Lower lobe of right lung (tissue), 2 donors: ENCODE results near the gene MEN1. TPM values are rescaled to one million over a fixed set of nuclear protein-coding genes. Genes with fewer than 3 reads are reported as not detected.
"Not testable (repeated sequence)": the region's sequence is repeated elsewhere in the genome, so short reads cannot be mapped to it uniquely, and the experiment has no call there.

Experiments
- ATAC-seq, 2 donors: fragments of 200-7000 bp; cut with Tn5 transposase; one replicate each; pipeline ENCODE4 v1.9.1; 2020 to 2022; ENCODE audit warnings: mild to moderate bottlenecking in 2 of 2, moderate library complexity in 2 of 2
- DNase-seq: peaks from one replicate; pipeline ENCODE4 v3.0.0-alpha.2; 2020
- H3K27ac ChIP-seq: fragments of 200-600 bp; one replicate; pipeline ENCODE4 v1.8.0; 2022
- H3K27me3 ChIP-seq: fragments of 200-600 bp; one replicate; pipeline ENCODE4 v1.8.0; 2022; ENCODE audit warnings: low read depth
- H3K36me3 ChIP-seq: fragments of 200-600 bp; one replicate; pipeline ENCODE4 v1.8.0; 2022; ENCODE audit warnings: mild to moderate bottlenecking
- H3K4me1 ChIP-seq: fragments of 200-600 bp; one replicate; pipeline ENCODE4 v1.8.0; 2022
- H3K4me3 ChIP-seq: fragments of 200-600 bp; one replicate; pipeline ENCODE4 v1.8.0; 2022; ENCODE audit warnings: mild to moderate bottlenecking
- H3K9me3 ChIP-seq: fragments of 200-600 bp; one replicate; pipeline ENCODE4 v1.8.0; 2022
- CTCF ChIP-seq: fragments of 200-600 bp; IDR thresholded peaks from one replicate; pipeline ENCODE4 v1.8.0; 2022; ENCODE audit warnings: antibody characterized with exemption, mild to moderate bottlenecking
- intact Hi-C: fragments of 100-400 bp; cut with DNase I; formaldehyde crosslinking; loops from one replicate; pipeline ENCODE4 v1.11.0; 2022
- total RNA-seq: library from RNA; stranded (reverse); fragmentation: NEBNext Ultra II Directional; extraction: Animal tissue kit (Norgen Biotek cat#: 25700); gene quantifications from one replicate; pipeline ENCODE4 v1.2.1, GENCODE V29; 2021
- donor health status: DM: no; HTN: yes; CAD: no; lungs with severe emphysema.

The MEN1 gene
- total RNA-seq, 1 donor from 2014 or later = 22.7 TPM

DNA sequence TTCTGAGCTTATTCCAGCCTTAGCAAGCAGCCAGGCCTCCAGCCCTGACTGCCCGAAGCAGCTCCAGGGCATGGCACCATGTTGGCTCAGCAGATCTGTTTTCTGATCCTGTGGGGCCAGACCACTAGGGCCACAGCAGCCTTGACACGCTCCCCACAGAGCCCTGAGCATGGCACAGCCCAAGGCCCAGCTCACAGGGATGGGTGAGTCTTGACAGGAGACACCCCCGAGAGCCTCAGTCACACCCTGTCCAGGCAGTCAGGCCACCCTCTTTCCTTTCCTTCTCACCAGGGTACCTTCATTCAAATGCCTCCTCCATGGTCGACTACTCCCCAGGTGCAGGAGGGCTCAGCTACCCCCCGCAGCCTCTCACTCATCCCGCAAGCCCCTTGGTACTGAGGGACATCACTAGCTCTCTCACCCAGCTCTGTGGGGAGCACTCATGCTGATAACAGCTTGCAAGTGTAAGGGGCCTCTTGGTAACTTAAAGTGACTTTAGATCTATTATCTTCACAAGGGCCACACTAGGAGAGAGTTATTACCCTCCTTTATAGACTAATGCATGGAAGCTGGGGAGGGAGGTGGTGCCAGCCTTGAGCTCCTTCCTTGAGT lies 38.0 kb upstream of the MEN1 start:
- peaks cover 78% of the 10 kb centered on the region for H3K4me1 ChIP-seq
- H3K27ac ChIP-seq = peak overlapping the region; percentile 48
- DNase-seq (no peak), ATAC-seq (no peak)
- peaks cover 1% of the 10 kb centered on the region for H3K36me3 ChIP-seq
- H3K4me3 ChIP-seq = no peak overlapping the region
- H3K27me3 ChIP-seq = no peaks in the 10 kb centered on the region
- intact Hi-C loops = no loop called here
- no peak for TF ChIP-seq CTCF
- H3K9me3 ChIP-seq = no peaks in the 10 kb centered on the region

DNA sequence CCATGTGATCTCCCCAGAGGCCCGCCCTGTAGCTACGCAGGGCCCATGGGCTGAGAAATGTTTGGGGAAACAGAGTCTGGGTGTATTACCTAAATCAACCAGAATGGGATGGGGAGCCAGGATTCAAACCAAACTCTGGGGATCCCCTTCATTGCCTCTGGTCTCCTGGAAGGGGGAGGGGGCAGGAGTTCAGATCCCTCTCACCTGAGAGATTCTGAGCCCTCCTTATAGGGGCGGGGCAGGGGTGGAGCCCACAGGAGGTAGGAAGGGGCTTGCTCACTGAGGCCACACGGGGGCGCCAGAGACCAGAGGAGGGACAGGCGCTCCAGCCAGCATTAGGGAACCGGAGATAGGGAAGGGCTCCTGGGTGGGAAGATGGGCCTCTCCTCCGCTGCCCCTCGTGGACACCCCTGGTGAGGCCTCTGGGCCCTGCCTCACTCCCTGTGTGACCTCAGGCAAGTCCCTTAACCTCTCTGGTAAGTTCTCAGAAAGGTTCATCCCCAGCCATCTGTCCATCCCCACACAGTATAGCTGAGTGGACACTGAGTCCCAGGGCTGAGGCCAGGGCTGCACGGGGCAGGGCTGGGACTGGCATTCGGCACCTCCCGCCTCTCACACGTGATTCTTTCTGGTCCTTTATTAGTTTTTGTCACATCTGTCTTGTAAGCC lies 36.8 kb upstream of the MEN1 start:
- Histone ChIP-seq H3K27ac (no peak overlapping the region), H3K4me1 (peaks cover 74% of the 10 kb centered on the region), H3K9me3 (no peaks in the 10 kb centered on the region), H3K4me3 (no peak overlapping the region), H3K27me3 (no peaks in the 10 kb centered on the region), H3K36me3 (no peaks in the 10 kb centered on the region)
- TF ChIP-seq CTCF = peak; percentile 98
- peak; percentile 94 for DNase-seq
- intact Hi-C loops = no loop called here
- ATAC-seq = peak; percentile 76 to 82

DNA sequence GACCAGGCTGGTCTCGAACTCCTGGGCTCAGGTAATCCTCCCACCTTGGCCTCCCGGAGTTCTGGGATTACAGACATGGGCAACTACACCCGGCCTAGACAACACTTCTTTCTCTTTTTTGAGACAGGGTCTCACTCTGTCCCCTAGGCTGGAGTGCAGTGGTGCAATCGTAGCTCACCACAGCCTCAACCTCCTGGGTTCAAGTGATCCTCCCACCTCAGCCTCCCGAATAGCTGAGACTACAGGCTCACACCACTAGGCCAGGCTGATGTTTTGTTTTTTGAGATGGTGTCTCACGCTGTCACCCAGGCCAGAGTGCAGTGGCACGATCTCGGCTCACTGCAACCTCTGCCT lies 35.4 kb upstream of the MEN1 start:
- H3K27me3 ChIP-seq, H3K4me3 ChIP-seq, intact Hi-C loops, DNase-seq, H3K9me3 ChIP-seq, ATAC-seq, H3K36me3 ChIP-seq: not testable (repeated sequence)
- peak overlapping the region; percentile 67 for H3K27ac ChIP-seq
- peaks cover 61% of the 10 kb centered on the region for H3K4me1 ChIP-seq

DNA sequence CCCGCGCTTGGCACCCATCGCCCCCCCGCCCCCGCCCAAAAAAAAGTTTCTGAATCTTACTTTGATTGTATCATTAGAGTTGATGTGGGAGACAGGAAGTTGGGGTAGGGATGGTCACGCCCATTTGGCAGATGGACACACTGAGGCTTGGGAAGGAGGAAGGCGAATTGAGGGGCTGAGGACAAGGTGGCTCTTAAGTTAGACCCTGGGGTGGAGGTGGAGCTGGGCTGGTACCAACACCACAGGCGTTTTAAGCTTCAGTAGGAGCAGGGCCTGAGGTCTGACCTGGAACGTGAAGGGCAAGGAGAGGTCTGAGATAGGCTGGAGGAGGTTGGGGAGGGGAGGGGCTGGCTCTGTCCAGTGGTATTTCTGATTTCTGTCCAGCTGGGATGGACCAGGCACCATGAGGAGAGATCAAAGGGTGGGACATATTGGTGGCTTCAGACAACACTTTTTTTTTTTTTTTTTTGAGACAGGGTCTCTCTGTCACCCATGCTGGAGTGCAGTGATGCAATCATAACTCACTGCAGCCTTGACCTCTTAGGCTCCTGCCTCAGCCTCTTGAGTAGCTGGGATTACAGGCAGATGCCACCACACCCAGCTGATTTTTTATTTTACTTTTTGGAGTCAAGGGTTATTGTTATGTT lies 34.9 kb upstream of the MEN1 start:
- Histone ChIP-seq H3K36me3 (no peaks in the 10 kb centered on the region), H3K4me1 (peaks cover 56% of the 10 kb centered on the region), H3K27me3 (no peaks in the 10 kb centered on the region), H3K9me3 (no peaks in the 10 kb centered on the region), H3K4me3 (peak overlapping the region; percentile 65), H3K27ac (peak overlapping the region; percentile 86)
- no peak for TF ChIP-seq CTCF
- ATAC-seq = peak; percentile 1 to 4
- DNase-seq = no peak
- intact Hi-C loops = no loop called here

DNA sequence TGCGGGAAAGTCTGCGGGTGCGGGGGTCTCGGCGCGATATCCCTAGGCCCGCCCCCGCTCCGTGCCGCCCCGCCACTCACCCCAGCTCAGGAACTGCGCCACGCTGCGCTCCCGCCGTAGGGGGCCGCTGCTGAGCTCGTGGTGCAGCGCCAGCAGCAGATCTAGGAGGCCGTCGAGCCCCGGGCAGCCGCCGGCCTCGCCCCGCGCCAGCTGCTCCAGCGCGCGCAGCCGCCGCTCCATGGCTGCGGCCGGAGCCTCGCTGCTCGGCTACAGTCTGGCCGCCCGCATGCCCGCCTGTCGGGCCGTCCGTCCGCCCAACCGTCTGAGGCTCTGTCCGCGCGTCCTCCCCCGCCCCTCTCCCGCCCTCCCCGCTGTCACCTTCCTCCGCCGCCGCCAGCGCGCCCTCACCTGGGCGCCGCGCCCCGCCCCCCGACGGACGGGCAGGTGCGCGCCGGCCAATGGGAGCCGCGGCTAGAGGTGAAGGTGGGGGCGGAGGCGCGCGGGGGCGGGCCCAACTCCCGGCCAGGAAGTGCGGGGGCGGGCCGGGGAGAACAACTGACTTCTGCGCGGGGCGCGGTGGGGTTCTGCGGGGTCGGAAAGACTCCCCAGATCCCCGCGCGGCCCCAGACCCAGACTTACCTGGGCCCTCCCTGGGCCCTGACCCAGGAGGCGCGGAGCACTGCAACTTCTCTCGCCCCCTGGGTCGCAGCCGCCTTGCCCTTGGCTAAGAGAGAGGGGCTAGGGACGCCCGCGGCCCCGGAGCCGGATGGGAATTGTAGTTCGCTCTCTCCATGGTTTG lies 34.2 kb upstream of the MEN1 start, which contains the start of gene CDC42BPG:
CDC42BPG (minus strand) TSS at position 324 of the 799 bp plus-strand sequence; CDS start at position 240, 84 bp downstream.
- Histone ChIP-seq H3K9me3 (no peaks in the 10 kb centered on the region), H3K27me3 (no peaks in the 10 kb centered on the region), H3K4me3 (peak within 1 kb of the TSS; percentile 65), H3K27ac (peak within 1 kb of the TSS; percentile 86), H3K4me1 (peaks cover 48% of the 10 kb centered on the region), H3K36me3 (peaks cover 4% of the 10 kb centered on the region)
- DNase-seq (peak; percentile 89), ATAC-seq (peak; percentile 80 to 85)
- intact Hi-C loops = no loop called here
- TF ChIP-seq CTCF = peak; percentile 79
